H9 (cell line): ENCODE measurements around the gene KRT2. TPM values are rescaled to one million over a fixed set of nuclear protein-coding genes. Genes with fewer than 3 reads are reported as not detected.

Source experiments
- DNase-seq: peaks from one replicate; pipeline ENCODE4 v3.0.0-alpha.2; 2017
- H2AFZ ChIP-seq: one replicate; pipeline ENCODE4 v1.6.1; 2013; ENCODE audit warnings: mild to moderate bottlenecking, low read length, control low read depth, moderate library complexity
- H2AK5ac ChIP-seq: 2 replicates; pipeline ENCODE4 v1.6.1; 2013; ENCODE audit warnings: low read length, control low read depth, mixed read lengths; ENCODE audit not compliant: insufficient read length
- H2BK120ac ChIP-seq: one replicate; pipeline ENCODE4 v1.6.1; 2013; ENCODE audit warnings: low read depth, mild to moderate bottlenecking, low read length, control low read depth, inconsistent platforms; ENCODE audit not compliant: poor library complexity, severe bottlenecking
- H2BK12ac ChIP-seq: 2 replicates; pipeline ENCODE4 v1.6.1; 2013; ENCODE audit warnings: low read length, control low read depth, mixed read lengths, low read depth; ENCODE audit not compliant: insufficient read length
- H2BK15ac ChIP-seq: 2 replicates; pipeline ENCODE4 v1.6.1; 2013; ENCODE audit warnings: low read depth, low read length, control low read depth
- H2BK20ac ChIP-seq: one replicate; pipeline ENCODE4 v1.6.1; 2013; ENCODE audit warnings: low read depth, mild to moderate bottlenecking, low read length, control low read depth, inconsistent platforms; ENCODE audit not compliant: poor library complexity, severe bottlenecking
- H2BK5ac ChIP-seq: 2 replicates; pipeline ENCODE4 v1.6.1; 2013; ENCODE audit warnings: low read length, control low read depth, mixed read lengths; ENCODE audit not compliant: insufficient read length
- H3K14ac ChIP-seq: 2 replicates; pipeline ENCODE4 v1.6.1; 2013; ENCODE audit warnings: low read length, control low read depth; ENCODE audit not compliant: insufficient read depth
- H3K18ac ChIP-seq: 2 replicates; pipeline ENCODE4 v1.6.1; 2013; ENCODE audit warnings: low read depth, mild to moderate bottlenecking, mixed read lengths, low read length, control low read depth; ENCODE audit not compliant: insufficient read length
- H3K23ac ChIP-seq: 2 replicates; pipeline ENCODE4 v1.6.1; 2013; ENCODE audit warnings: low read length, control low read depth, mixed read lengths, low read depth; ENCODE audit not compliant: insufficient read length
- H3K23me2 ChIP-seq: 2 replicates; pipeline ENCODE4 v1.6.1; 2013; ENCODE audit warnings: low read depth, mild to moderate bottlenecking, mixed read lengths, low read length, control low read depth; ENCODE audit not compliant: insufficient read length, poor library complexity, severe bottlenecking
- H3K27ac ChIP-seq: 2 replicates; pipeline ENCODE4 v1.5.1; 2013; ENCODE audit warnings: low read length, control low read depth, mixed read lengths, low read depth; ENCODE audit not compliant: insufficient read length
- H3K27me3 ChIP-seq: 2 replicates; pipeline ENCODE4 v1.6.1; 2013; ENCODE audit warnings: low read length, control low read depth, inconsistent platforms; ENCODE audit not compliant: insufficient read depth
- H3K4ac ChIP-seq: 2 replicates; pipeline ENCODE4 v1.6.1; 2013; ENCODE audit warnings: low read depth, mild to moderate bottlenecking, control low read depth, inconsistent platforms, low read length, moderate library complexity
- H3K4me1 ChIP-seq: 2 replicates; pipeline ENCODE4 v1.6.1; 2013; ENCODE audit warnings: low read length, control low read depth, inconsistent platforms; ENCODE audit not compliant: insufficient read depth
- H3K4me2 ChIP-seq: 2 replicates; pipeline ENCODE4 v1.6.1; 2013; ENCODE audit warnings: low read length, control low read depth, mixed read lengths; ENCODE audit not compliant: insufficient read length, insufficient read depth
- H3K56ac ChIP-seq: 2 replicates; pipeline ENCODE4 v1.6.1; 2013; ENCODE audit warnings: low read depth, mild to moderate bottlenecking, mixed read lengths, low read length, control low read depth; ENCODE audit not compliant: insufficient read length
- H3K79me1 ChIP-seq: 2 replicates; pipeline ENCODE4 v1.6.1; 2013; ENCODE audit warnings: low read depth, mild to moderate bottlenecking, moderate library complexity, low read length, control low read depth, inconsistent platforms; ENCODE audit not compliant: insufficient read depth, poor library complexity, severe bottlenecking
- H3K79me2 ChIP-seq: 2 replicates; pipeline ENCODE4 v1.6.1; 2013; ENCODE audit warnings: low read length, control low read depth, inconsistent platforms; ENCODE audit not compliant: insufficient read depth
- H3K9ac ChIP-seq: 2 replicates; pipeline ENCODE4 v1.6.1; 2013; ENCODE audit warnings: low read length, control low read depth, mixed read lengths; ENCODE audit not compliant: insufficient read length; ENCODE audit errors: extremely low read depth
- H3K9me3 ChIP-seq: one replicate; pipeline ENCODE4 v1.6.1; 2013; ENCODE audit warnings: low read depth, low read length, inconsistent platforms; ENCODE audit not compliant: control insufficient read depth
- H3T11ph ChIP-seq: one replicate; pipeline ENCODE4 v1.6.1; 2013; ENCODE audit warnings: mild to moderate bottlenecking, low read length, control low read depth, inconsistent platforms
- H4K20me1 ChIP-seq: one replicate; pipeline ENCODE4 v1.6.1; 2013; ENCODE audit not compliant: control insufficient read depth, insufficient read length, insufficient read depth
- H4K5ac ChIP-seq: 2 replicates; pipeline ENCODE4 v1.6.1; 2013; ENCODE audit warnings: low read depth, mild to moderate bottlenecking, mixed read lengths, low read length, control low read depth; ENCODE audit not compliant: insufficient read length
- H4K8ac ChIP-seq: replicated peaks from 2 replicates; pipeline ENCODE4 v1.6.1; 2013; ENCODE audit warnings: low read length, control low read depth, mixed read lengths, low read depth; ENCODE audit not compliant: insufficient read length
- H4K91ac ChIP-seq: 2 replicates; pipeline ENCODE4 v1.6.1; 2013; ENCODE audit warnings: low read depth, mild to moderate bottlenecking, moderate library complexity, mixed read lengths, low read length, control low read depth; ENCODE audit not compliant: insufficient read length
- H3K27ac Mint-ChIP-seq, 3 experiments: 2 replicates in 2 of 3; 3 replicates in 1 of 3; pipeline ENCODE4 v1.8.0; 2020 to 2021; ENCODE audit warnings: mixed read lengths in 3 of 3, mild to moderate bottlenecking in 1 of 3, moderate library complexity in 1 of 3
- H3K27me3 Mint-ChIP-seq: 2 replicates; pipeline ENCODE4 v1.8.0; 2021; ENCODE audit warnings: low read depth, mild to moderate bottlenecking, moderate library complexity, mixed read lengths
- H3K36me3 Mint-ChIP-seq, 3 experiments: 2 replicates in 2 of 3; 3 replicates in 1 of 3; pipeline ENCODE4 v1.8.0; 2020 to 2021; ENCODE audit warnings: low read depth in 3 of 3, mixed read lengths in 3 of 3; ENCODE audit not compliant: insufficient read depth in 1 of 3
- H3K4me1 Mint-ChIP-seq, 2 experiments: 2 replicates each; pipeline ENCODE4 v1.8.0; 2020; ENCODE audit warnings: mixed read lengths in 2 of 2
- H3K4me3 Mint-ChIP-seq, 2 experiments: 2 replicates in 1 of 2; 3 replicates in 1 of 2; pipeline ENCODE4 v1.8.0; 2020 to 2021; ENCODE audit warnings: mild to moderate bottlenecking in 2 of 2, mixed read lengths in 2 of 2, moderate library complexity in 1 of 2
- H3K9me3 Mint-ChIP-seq, 2 experiments: 2 replicates in 1 of 2; 3 replicates in 1 of 2; pipeline ENCODE4 v1.8.0; 2020; ENCODE audit warnings: mild to moderate bottlenecking in 2 of 2, mixed read lengths in 2 of 2, moderate library complexity in 1 of 2
- CTCF ChIP-seq: fragments of 200-600 bp; sonication (generic); conservative IDR thresholded peaks from 3 replicates; pipeline ENCODE4 v1.8.0; 2021; ENCODE audit warnings: antibody characterized with exemption, mild to moderate bottlenecking
- WGBS: extraction: QIAGEN DNeasy Blood & Tissue Kit; methylation state at CpG from one replicate; pipeline ENCODE4 v1.1.7; 2013; ENCODE audit warnings: missing lambda C conversion rate, low lambda C conversion rate, mixed read lengths; ENCODE audit not compliant: insufficient read length; ENCODE audit errors: extremely low coverage; 5-methylcytosine and 5-hydroxymethylcytosine counted together
- total RNA-seq: library from RNA; stranded (reverse); gene quantifications from 2 replicates; pipeline ENCODE4 v1.2.1, GENCODE V29; 2021

Gene KRT2
- total RNA-seq, 1 experiment from 2014 or later, result not detected

- Histone ChIP-seq H2BK15ac (no peak overlapping the region), H3T11ph (no peak overlapping the region), H3K27ac (no peak overlapping the region), H3K56ac (no peak overlapping the region), H3K9ac (no peak overlapping the region), H4K5ac (no peak overlapping the region), H2BK20ac (no peak overlapping the region), H2AK5ac (no peak overlapping the region), H2BK5ac (no peak overlapping the region), H4K8ac (no peak overlapping the region), H3K23me2 (no peaks in the 10 kb centered on the region), H3K4me2 (no peak overlapping the region), H4K20me1 (no peaks in the 10 kb centered on the region), H3K14ac (no peak overlapping the region; the same call in 1 of the 2 replicates), H3K27me3 (no peaks in the 10 kb centered on the region), H3K18ac (no peak overlapping the region), H3K4ac (no peak overlapping the region), H4K91ac (no peak overlapping the region), H3K9me3 (no peaks in the 10 kb centered on the region), H3K4me1 (no peaks in the 10 kb centered on the region), H2AFZ (no peak overlapping the region), H2BK12ac (no peak overlapping the region), H3K79me1 (no peaks in the 10 kb centered on the region), H2BK120ac (no peak overlapping the region), H3K79me2 (no peaks in the 10 kb centered on the region), H3K23ac (no peak overlapping the region)
- TF ChIP-seq CTCF, result no peak
- H3K4me1 Mint-ChIP-seq, result peaks cover 0 to 2% of the 10 kb centered on the region in 2 experiments; a peak in 1 of 4 replicates
- H3K27ac Mint-ChIP-seq, result no peak overlapping the region
- no peaks in the 10 kb centered on the region for H3K36me3 Mint-ChIP-seq
- no peaks in the 10 kb centered on the region for H3K9me3 Mint-ChIP-seq
- H3K4me3 Mint-ChIP-seq, result no peak overlapping the region
- WGBS, result no CpG with 5 or more reads among the region's 7 CpGs
- peaks cover 27% of the 10 kb centered on the region for H3K27me3 Mint-ChIP-seq
- peak; percentile 15 for DNase-seq
These were observed 6.8 kb downstream of the KRT2 start for GRCh38 chr12:52645120-52645761.
